Loucy (cell line): ENCODE data around the gene CDC42EP5.

Experiments
- H2AFZ ChIP-seq: fragments of 200-600 bp; sonication (generic); 2 replicates; pipeline ENCODE4 v1.6.0; 2016; ENCODE audit warnings: antibody characterized with exemption, mild to moderate bottlenecking, low read length, moderate library complexity
- H3F3A ChIP-seq: fragments of 200-600 bp; 2 replicates; pipeline ENCODE4 v1.6.0; 2016; ENCODE audit warnings: antibody characterized with exemption, low read depth, mild to moderate bottlenecking
- H3K27me3 ChIP-seq: fragments of 200-600 bp; sonication (generic); 2 replicates; pipeline ENCODE4 v1.6.1; 2014; ENCODE audit warnings: low read length, mild to moderate bottlenecking; ENCODE audit not compliant: insufficient read depth, poor library complexity, severe bottlenecking
- H3K36me3 ChIP-seq: fragments of 200-600 bp; sonication (generic); 2 replicates; pipeline ENCODE4 v1.6.1; 2016; ENCODE audit warnings: low read length; ENCODE audit not compliant: insufficient read depth
- H3K4me1 ChIP-seq: fragments of 200-600 bp; sonication (generic); 2 replicates; pipeline ENCODE4 v1.5.1; 2014; ENCODE audit warnings: low read length, mild to moderate bottlenecking; ENCODE audit not compliant: insufficient read depth, poor library complexity, severe bottlenecking
- H3K4me2 ChIP-seq: fragments of 200-600 bp; sonication (generic); 2 replicates; pipeline ENCODE4 v1.6.0; 2014; ENCODE audit warnings: antibody characterized with exemption, low read length, low read depth, mild to moderate bottlenecking; ENCODE audit not compliant: poor library complexity, severe bottlenecking
- H3K4me3 ChIP-seq: fragments of 200-600 bp; sonication (generic); 2 replicates; pipeline ENCODE4 v1.5.1; 2014; ENCODE audit warnings: low read length, mild to moderate bottlenecking, mixed read lengths; ENCODE audit not compliant: poor library complexity, severe bottlenecking
- H3K79me2 ChIP-seq: fragments of 200-600 bp; sonication (generic); 2 replicates; pipeline ENCODE4 v1.6.1; 2014; ENCODE audit warnings: low read length; ENCODE audit not compliant: insufficient read depth
- H3K9ac ChIP-seq: fragments of 200-600 bp; sonication (generic); 2 replicates; pipeline ENCODE4 v1.6.0; 2014; ENCODE audit warnings: mild to moderate bottlenecking, low read depth, low read length, moderate library complexity; ENCODE audit not compliant: poor library complexity, severe bottlenecking
- H3K9me2 ChIP-seq: fragments of 200-600 bp; sonication (generic); replicated peaks from 2 replicates; pipeline ENCODE4 v1.6.1; 2016; ENCODE audit warnings: low read depth, low read length, mixed read lengths
- H3K9me3 ChIP-seq: fragments of 200-600 bp; sonication (generic); 2 replicates; pipeline ENCODE4 v1.6.1; 2014; ENCODE audit warnings: mild to moderate bottlenecking, antibody characterized with exemption, low read length, low read depth; ENCODE audit not compliant: insufficient read depth
- H4K20me1 ChIP-seq: fragments of 200-600 bp; sonication (generic); 2 replicates; pipeline ENCODE4 v1.6.0; 2014; ENCODE audit warnings: antibody characterized with exemption, low read length, mild to moderate bottlenecking; ENCODE audit not compliant: insufficient read depth, poor library complexity, severe bottlenecking
- CTCF ChIP-seq: fragments of 200-600 bp; sonication (generic); conservative IDR thresholded peaks from 2 replicates; pipeline ENCODE4 v1.5.1; 2014; ENCODE audit warnings: mild to moderate bottlenecking, antibody characterized with exemption, low read length
- EZH2phosphoT487 ChIP-seq: fragments of 200-600 bp; IDR thresholded peaks from 2 replicates; pipeline ENCODE4 v1.6.1; 2018; ENCODE audit warnings: antibody characterized with exemption, mild to moderate bottlenecking, moderate library complexity, borderline replicate concordance

The CDC42EP5 gene

GRCh38 chr19:54449701-54450069 lies 23.4 kb downstream of the CDC42EP5 start:
- H3K36me3 ChIP-seq: peaks cover 31% of the 10 kb centered on the region; the same call in 1 of the 2 replicates
- H3F3A ChIP-seq: no peaks in the 10 kb centered on the region
- no peaks in the 10 kb centered on the region for H3K9me2 ChIP-seq
- peaks cover 35% of the 10 kb centered on the region for H3K4me1 ChIP-seq
- H4K20me1 ChIP-seq: peaks cover 64% of the 10 kb centered on the region
- H3K4me3 ChIP-seq: peak overlapping the region; percentile 84
- H2AFZ ChIP-seq: no peak overlapping the region
- no peaks in the 10 kb centered on the region for H3K9me3 ChIP-seq
- TF ChIP-seq EZH2phosphoT487 (no peak), CTCF (no peak)
- peaks cover 81% of the 10 kb centered on the region for H3K79me2 ChIP-seq
- H3K4me2 ChIP-seq: peak overlapping the region; percentile 96
- peak overlapping the region; percentile 90 for H3K9ac ChIP-seq
- H3K27me3 ChIP-seq: no peaks in the 10 kb centered on the region

GRCh38 chr19:54448774-54449700 lies 24.1 kb downstream of the CDC42EP5 start, which contains the start of gene LENG8:
LENG8 (plus strand) TSS chr19:54449199; CDS start chr19:54451345, 2,146 bp downstream.
- Histone ChIP-seq H2AFZ (peak within 1 kb of the TSS; percentile 89), H3K36me3 (peaks cover 25% of the 10 kb centered on the region; the same call in 1 of the 2 replicates)

More at GRCh38 chr19:54448774-54449700, 24.1 kb downstream of the CDC42EP5 start, which contains the start of gene LENG8:
- Histone ChIP-seq H3F3A (no peaks in the 10 kb centered on the region), H3K9me2 (no peaks in the 10 kb centered on the region), H3K4me1 (peaks cover 35% of the 10 kb centered on the region), H3K27me3 (no peaks in the 10 kb centered on the region), H4K20me1 (peaks cover 58% of the 10 kb centered on the region), H3K9me3 (no peaks in the 10 kb centered on the region), H3K4me2 (peak within 1 kb of the TSS; percentile 96), H3K9ac (peak within 1 kb of the TSS; percentile 90), H3K4me3 (peak within 1 kb of the TSS; percentile 84), H3K79me2 (peaks cover 74% of the 10 kb centered on the region)
- TF ChIP-seq EZH2phosphoT487 (no peak), CTCF (no peak)
